NCI-H1105 (cell line): Measurements from ENCODE around the gene OOSP1.
"Not testable (repeated sequence)": the region's sequence is repeated elsewhere in the genome, so short reads cannot be mapped to it uniquely, and the experiment has no call there.

ENCODE experiments used
- DNase-seq: peaks from one replicate; lab custom pipeline; 2025; lab: John Stamatoyannopoulos, UW

OOSP1 gene

DNA sequence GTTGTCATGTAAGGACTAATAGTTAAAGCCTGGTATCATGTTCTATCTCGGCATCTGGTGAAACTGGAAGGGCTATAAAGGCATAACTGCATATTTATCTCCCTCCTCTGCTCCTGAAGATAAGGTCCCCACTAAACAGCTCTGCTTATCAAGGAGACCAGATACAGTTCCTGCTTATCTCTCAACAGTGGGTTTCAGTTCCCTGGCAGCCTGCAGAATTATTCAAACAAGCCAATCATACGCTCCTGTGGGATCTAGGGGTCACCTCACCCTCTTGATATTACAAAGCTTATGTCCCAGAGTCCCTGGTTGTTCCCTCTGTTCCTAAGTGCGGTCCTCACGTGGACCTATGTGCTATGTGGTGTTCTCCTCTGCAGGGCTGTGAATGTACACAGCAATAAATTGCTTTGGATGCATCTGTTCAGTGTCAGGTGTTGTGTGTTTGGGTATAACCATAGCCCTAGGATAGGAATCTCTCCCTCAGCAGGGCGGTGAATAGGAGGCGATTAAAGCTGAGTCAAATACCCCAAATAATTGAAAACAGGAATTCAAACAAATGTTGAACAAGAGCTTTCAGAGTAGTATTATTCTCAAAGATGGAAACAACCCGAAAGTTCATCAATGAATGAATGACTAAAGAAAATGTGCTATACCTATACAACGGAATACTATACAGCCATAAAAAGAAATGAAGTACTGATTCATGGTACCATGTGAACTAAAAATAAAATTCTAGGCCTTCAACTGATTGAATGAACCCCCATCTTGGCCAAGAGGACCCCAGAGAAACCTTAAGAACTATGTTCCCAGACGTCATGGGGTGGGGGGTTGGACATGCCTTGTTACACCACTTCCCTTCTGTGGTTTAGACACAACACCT is 22.5 kb downstream of the OOSP1 start:
- no peak for DNase-seq

DNA sequence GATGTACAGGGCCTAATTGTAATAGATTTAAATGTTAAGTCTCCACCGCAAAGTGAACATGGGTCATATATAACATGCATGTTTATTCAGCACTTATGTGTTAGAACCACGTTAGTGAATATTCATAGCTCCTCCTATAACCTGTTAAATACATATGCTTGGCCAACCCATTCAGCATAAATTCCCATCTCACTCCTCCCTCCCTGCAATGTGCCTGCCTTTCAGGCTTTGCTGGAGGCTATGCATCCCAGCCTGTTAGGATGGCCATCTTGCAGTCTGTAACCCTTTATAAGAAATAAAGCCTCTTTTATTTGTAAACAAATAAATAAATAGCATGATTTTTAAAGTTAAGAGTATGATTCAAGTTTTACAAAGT is 23.9 kb downstream of the OOSP1 start:
- DNase-seq: no peak

DNA sequence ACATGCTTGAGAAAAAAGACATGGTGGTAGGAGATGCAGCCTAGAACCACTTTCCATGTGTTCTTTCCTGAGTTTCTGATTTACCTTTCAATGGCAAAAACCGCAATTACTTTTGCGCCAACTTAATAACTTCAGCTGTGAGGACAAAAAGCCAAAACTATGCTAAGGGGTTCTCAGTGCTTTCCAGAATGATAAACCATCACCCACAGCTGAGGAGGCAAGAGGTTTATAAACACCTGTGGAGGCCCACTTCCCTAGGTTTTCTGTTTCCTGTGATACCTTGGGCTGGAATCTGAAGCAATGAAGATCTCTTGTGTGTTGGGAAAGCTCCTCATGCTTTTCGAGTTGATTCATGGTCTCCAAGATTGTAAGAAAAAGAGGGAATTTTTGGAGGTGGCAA is 25.5 kb downstream of the OOSP1 start, which contains the start of gene OOSP4A:
Gene OOSP4A, plus strand, starts transcription at position 301 of the 400 bp plus-strand sequence. Its CDS starts 0 bp downstream, at position 301.
- no peak for DNase-seq

DNA sequence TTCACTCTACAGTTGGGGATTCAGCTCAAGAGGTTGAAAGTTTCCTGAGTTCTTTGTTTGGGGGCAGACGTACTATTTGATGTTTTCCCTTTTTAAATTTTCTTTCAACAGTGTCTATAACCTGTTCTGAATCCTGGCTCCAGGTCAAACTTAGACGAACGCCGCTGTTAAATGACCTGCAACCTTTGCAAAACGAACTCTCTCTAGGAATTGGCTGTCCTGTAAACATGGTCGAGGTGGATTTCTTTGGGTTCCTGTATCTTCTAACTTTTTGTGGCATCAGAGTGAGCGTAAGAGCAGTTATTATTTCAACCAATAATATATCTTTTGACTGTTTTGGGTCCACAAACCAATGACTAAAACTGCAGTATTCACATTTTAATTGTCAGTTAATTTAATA is 27.2 kb downstream of the OOSP1 start:
- DNase-seq: no peak

DNA sequence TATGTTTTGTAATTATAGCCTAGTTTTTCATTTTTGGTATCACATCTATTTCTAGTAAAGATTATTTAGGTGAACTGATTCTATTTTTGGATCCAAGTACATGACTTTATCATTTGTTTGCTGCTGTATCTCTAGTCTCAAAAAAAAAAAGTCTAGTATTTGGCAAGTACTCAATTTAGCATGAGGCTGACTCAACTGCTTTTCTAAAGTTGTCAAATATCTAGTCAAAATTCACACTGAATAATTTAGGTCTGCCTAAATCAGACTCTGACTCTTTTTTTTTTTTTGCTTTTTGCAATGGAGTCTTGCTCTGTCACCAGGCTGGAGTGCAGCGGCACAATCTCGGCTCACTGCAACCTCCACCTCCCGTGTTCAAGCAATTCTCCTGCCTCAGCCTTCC is 28.0 kb downstream of the OOSP1 start:
- DNase-seq: no peak

DNA sequence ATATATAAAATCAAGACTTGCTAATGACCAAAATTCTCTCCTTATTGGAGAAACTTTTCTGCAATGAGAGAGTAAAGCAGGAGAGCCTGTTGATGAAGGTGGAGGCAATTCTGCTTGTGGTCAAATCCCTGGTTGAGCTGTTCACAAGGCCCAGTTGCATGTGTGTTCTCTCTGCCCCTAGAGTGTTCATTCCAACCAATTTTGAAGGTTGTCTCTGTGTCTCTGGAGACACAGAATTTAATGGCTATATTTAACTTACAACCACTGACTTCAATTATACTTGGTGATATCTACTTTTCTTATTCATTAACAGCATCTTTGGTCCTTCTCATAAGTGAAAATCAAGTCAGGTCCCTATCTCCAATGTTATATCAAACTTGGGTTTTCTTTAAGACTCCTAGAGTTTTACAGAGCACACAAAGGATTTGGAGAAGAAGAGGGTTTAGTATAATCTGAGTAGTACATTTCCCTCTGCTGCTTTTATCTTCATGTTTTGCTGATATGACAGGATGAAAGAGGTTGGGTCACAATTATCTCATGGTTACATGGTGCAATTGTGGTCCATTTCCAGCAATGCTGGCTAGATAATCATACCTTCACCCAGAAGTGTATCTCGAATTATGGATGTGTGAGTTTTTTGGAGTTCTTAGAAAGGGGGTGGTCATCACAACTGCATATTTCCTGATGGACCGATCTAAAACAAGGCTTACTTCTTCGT is 29.6 kb downstream of the OOSP1 start:
- DNase-seq: no peak

DNA sequence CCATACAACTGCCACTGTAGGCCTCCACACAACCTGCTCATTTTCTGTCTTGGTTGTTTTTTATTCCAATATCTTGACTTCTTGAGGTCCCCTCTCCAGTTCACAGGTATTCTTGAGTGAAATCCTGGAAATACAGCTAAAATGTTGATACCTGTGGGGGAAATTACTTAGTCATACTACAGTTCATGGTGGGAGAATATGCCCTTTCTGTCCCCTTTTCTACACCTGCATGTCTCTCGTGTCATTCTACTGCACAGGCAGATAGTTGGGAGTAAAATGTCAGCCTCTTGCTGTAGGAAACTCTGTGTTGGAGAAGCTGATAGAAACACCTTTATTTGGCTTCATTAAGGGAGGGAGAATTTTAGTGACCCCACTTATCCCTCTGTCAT is 30.2 kb downstream of the OOSP1 start:
- no peak for DNase-seq

DNA sequence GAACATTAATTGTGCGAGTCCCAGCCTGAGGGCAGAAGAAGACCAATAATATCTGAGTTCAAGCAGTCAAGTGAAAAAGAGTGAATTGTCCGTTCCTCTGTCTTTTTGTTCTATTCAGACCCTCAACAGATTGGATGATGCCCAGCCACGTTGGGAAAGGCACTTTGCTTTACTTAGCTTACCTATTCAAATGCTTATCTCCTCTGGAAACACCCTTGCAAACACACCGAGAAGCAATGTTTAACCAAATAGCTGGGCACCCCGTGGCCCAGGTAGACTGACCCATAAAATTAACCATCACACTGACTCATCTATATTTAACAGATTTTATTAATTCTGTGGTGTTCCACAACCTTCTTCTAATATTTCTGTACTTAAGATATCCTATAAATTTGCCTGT is 34.9 kb downstream of the OOSP1 start:
- no peak for DNase-seq

DNA sequence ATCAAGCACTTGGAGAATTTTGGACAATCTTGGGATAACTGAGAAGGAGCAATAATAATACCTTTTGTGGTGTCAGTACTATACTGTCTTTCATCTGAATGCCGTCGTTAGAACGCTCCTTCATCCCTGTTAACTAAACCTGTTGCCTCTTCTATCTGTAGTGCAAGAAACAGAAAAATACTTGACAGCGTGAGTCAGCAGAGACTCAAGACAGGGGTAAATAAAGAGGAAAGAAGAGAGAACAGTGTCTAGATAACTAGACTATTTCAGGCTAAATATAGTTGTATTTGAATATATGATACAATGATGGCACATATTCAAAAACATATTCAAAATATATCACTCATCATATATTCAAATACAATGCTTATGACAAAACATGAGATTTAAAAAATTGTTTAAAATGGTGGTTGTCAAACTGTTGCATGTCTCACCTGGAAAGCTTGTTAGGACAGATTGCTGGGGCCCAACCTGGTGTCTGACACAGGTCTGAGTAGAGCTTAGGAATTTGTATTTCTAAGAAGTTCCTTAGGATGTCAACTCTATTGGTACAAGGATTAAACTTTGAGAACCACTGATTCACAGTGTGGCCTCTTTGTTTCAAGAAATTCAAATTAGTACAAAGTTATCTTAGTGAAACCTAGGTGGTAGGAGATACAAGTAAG is 43.0 kb downstream of the OOSP1 start:
- no peak for DNase-seq

DNA sequence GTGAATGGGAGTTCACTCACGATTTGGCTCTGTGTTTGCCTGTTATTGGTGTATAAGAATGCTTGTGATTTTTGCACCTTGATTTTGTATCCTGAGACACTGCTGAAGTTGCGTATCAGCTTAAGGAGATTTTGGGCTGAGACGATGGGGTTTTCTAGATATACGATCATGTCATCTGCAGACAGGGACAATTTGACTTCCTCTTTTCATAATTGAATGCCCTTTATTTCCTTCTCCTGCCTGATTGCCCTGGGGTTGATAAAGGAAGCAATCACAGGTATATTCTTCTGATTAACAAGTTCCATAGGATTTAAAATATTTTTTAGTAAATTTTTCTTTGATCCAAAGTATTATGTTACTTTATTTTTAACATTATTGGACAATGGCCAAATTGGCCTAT is 43.8 kb downstream of the OOSP1 start:
- not testable (repeated sequence) for DNase-seq

DNA sequence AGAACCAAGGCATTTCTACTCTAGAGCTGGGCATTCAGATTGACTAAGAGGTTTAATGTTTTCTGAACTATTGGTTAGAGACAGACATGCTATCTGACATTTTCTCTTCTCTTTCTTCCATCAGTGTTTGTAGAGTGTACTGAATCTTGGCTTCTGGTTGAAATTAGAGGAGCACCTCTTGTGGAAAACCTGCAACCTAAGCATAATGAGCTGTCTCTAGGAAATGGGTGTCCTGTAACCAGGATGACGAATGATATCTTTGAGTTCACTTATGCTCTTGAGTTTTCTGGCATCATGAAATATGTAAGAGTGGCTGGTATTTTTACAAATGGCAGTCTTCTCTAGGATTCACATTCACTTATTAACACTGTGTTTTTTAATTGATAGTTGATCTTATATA is 45.0 kb downstream of the OOSP1 start:
- no peak for DNase-seq

DNA sequence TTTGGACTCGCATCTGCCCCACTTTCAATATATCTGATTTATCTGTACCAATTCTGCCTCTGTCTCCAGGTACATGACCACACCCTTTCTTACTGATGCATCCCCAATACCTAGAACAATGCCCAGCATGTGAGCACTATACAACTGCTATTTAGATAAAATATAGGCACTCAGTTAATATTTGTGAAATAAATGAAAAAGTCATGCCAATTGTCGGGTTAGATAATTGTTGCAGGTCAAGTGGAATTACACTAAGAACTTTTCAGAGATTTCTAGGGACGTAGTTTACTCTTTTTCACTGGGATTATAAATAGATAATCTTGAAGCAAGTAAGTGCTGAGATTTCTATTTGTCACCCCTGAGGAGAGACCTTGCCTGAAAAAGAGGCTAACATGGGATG is 46.1 kb downstream of the OOSP1 start:
- DNase-seq: no peak

DNA sequence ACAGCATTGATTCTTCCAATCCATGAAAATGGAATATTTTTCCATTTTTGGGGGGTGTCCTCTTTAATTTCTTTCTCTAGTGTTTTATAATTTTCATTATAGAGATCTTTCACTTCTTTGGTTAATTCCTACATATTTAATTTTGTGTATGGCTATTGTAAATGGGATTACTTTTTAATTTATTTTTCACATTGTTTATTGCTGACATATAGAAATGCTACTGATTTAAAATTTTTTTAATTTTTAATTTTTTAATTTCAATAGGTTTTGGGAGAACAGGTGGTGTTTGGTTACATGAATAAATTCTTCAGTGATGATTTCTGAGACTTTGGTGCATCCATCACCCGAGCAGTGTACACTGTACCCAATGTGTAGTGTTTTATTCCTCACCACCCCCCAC is 52.2 kb downstream of the OOSP1 start:
- no peak for DNase-seq

DNA sequence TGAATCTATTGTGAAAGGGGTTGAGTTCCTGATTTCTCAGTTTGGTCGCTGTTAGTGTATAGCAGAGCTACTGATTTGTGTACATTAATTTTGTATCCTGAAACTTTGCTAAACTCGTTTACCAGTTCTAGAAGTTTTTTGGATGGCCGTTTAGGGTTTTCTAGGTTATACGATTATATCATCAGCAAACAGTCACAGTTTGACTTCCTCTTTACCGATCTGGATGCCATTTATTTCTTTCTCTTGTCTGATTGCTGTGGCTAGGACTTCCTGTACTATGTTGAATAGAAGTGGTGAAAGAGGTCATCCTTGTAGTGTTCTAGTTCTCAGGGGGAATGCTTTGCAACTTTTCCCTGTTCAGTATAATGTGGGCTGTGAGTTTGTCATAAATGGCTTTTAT is 54.2 kb downstream of the OOSP1 start:
- DNase-seq: no peak

DNA sequence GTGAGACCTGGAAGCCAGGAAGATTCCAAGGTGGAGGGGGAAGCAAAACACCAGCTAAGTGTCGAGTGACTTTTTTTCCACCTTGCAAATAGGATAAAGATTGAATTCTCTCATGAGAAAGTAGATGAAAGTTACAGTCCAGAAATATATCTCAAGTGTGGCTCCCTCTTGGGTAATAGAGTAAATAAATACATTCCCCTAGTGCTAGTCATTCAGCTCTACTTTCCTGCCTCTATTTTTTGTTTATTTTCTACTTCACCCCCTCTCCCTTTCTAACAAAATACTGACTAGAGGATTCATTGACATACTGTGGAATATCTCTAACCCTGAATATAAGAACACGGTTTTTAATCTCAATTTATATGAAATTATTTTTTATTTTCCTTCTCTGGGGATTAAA is 59.6 kb downstream of the OOSP1 start:
- DNase-seq: no peak

DNA sequence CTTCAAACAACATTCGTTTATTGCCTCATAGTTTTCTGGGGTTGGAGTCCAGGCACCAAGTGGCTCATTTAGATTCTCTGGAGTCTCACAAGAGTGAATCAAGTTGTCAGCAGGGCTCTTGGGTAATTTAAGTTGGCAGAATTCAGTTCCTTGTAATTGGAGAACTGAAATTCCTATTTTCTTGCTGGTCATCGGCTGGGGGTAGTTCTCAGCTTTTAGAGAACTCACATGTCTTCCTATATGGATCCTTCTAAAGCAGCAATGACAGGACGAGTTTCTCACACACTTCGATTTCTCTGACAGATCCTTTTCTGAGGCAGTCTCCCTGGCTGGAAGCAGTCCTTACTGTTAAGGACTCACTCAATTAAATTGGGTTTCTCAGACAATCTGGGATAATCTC is 61.5 kb downstream of the OOSP1 start:
- DNase-seq: no peak

DNA sequence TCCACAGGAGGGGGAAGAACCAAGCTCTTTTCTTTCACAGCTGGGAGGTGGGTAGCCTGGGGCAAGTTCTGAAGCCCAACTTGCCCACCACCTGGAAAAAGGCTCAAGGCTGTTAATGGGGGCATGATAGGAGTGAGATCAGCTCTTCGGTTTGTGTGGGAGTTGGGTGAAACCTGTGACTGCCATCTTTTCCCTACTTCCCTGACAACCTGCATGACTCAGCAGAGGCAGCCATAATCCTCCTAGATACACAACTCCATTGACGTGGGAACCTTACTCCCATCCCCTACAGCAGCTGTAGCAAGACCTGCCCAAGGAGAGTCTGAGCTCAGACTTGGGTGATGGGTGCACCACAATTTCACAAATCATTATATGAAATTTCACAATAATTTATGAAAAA is 65.5 kb downstream of the OOSP1 start:
- no peak for DNase-seq

DNA sequence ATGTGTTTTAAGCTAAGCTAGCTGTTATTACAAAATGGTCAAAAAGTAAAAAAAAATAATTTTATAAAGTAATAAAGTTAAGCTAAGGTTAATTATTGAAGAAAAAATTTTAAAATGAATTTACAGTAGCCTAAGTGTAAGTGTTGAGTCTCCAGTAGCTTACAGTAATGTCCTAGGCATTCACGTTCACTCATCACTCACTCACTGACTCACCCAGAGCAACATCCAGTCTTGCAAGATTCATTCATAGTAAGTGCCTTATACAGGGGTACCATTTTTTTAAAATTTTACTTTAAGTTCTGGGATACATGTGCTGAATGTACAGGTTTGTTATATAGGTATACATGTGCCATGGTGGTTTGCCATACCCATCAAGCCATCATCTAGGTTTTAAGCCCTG is 67.1 kb downstream of the OOSP1 start:
- no peak for DNase-seq
